GM11168 (cell line): ENCODE results near the gene HSP90AB1.

Experiments used
- in situ Hi-C: fragments of 300-500 bp; cut with MboI; formaldehyde crosslinking; loops from one replicate; pipeline ENCODE4 v1.12.0; 2022; ENCODE audit warnings: low sequenced_read_pairs; ENCODE audit not compliant: unreplicated experiment

The HSP90AB1 gene

GRCh38 chr6:44253307-44254101, 6.6 kb downstream of the HSP90AB1 start:
- in situ Hi-C loops, result no loop called here

- in situ Hi-C loops, result no loop called here
Observed at GRCh38 chr6:44254191-44255104, 7.5 kb downstream of the HSP90AB1 start.

GRCh38 chr6:44255105-44255808, 8.4 kb downstream of the HSP90AB1 start:
- in situ Hi-C loops, result no loop called here

GRCh38 chr6:44255871-44256774, 9.2 kb downstream of the HSP90AB1 start:
- in situ Hi-C loops, result no loop called here

GRCh38 chr6:44256775-44257024, 9.8 kb downstream of the HSP90AB1 start:
- in situ Hi-C loops, result no loop called here

GRCh38 chr6:44257025-44257752, 10.3 kb downstream of the HSP90AB1 start, which contains the start of gene SLC35B2:
SLC35B2 (minus strand) TSS chr6:44257528; CDS start chr6:44257410, 118 bp downstream.
- in situ Hi-C loops, result no loop called here

- in situ Hi-C loops, result no loop called here
Observed at GRCh38 chr6:44257753-44258324, 10.9 kb downstream of the HSP90AB1 start.

GRCh38 chr6:44258325-44258863, 11.5 kb downstream of the HSP90AB1 start:
- in situ Hi-C loops, result no loop called here

GRCh38 chr6:44258921-44259320, 12.0 kb downstream of the HSP90AB1 start:
- in situ Hi-C loops, result no loop called here

- in situ Hi-C loops, result no loop called here
Observed at GRCh38 chr6:44260011-44260410, 13.1 kb downstream of the HSP90AB1 start.

GRCh38 chr6:44260451-44261297, 13.8 kb downstream of the HSP90AB1 start:
- in situ Hi-C loops, result no loop called here

- in situ Hi-C loops, result no loop called here
Observed at GRCh38 chr6:44261581-44261980, 14.7 kb downstream of the HSP90AB1 start.

- in situ Hi-C loops, result no loop called here
Observed at GRCh38 chr6:44262467-44263353, 15.8 kb downstream of the HSP90AB1 start.

GRCh38 chr6:44263354-44264100, 16.6 kb downstream of the HSP90AB1 start:
- in situ Hi-C loops, result no loop called here

- in situ Hi-C loops, result no loop called here
Observed at GRCh38 chr6:44264154-44265006, 17.5 kb downstream of the HSP90AB1 start.
